Measurements from ENCODE around the gene CNTN5. TPM values are rescaled to one million over a fixed set of nuclear protein-coding genes. Genes with fewer than 3 reads are reported as not detected.

The CNTN5 gene
- total RNA-seq, 2 experiments from 2014 or later: not detected

GRCh38 chr11:100011697-100012096 lies 990.9 kb downstream of the CNTN5 start:
- H3K4me1 ChIP-seq (ENCODE audit: insufficient read depth, low read length): no peaks in the 10 kb centered on the region
- Mint-ChIP-seq H3K9me3 (peaks cover 9% of the 10 kb centered on the region), H3K4me1 (ENCODE audit: low read depth) (no peaks in the 10 kb centered on the region), H3K27ac (no peak overlapping the region), H3K36me3 (ENCODE audit: low read depth) (no peaks in the 10 kb centered on the region), H3K4me3 (no peak overlapping the region), H3K27me3 (no peaks in the 10 kb centered on the region)
- no peaks in the 10 kb centered on the region for H3K36me3 ChIP-seq (ENCODE audit: insufficient read depth, low read length)
- intact Hi-C loops (cut with DNase I, micrococcal nuclease): no loop called here
- H3K27ac ChIP-seq (ENCODE audit: low read depth in 1 of 2, low read length in 2 of 2): no peak overlapping the region
- no peak for TF ChIP-seq CTCF (IDR thresholded peaks at IDR 0.05)
- ChIA-PET POLR2A (no interaction called here), CTCF (no interaction called here)
- DNase-seq (no peak), ATAC-seq (ENCODE audit: poor library complexity) (no peak)
- no peak overlapping the region for H3K4me3 ChIP-seq (ENCODE audit: low read length)
- no peaks in the 10 kb centered on the region for H3K9me3 ChIP-seq (ENCODE audit: control insufficient read depth in 1 of 2, insufficient read depth in 1 of 2, low read length in 2 of 2)
- no peaks in the 10 kb centered on the region for H3K27me3 ChIP-seq (ENCODE audit: control insufficient read depth in 1 of 2, insufficient read depth in 2 of 2, low read length in 2 of 2)

- H3K9me3 ChIP-seq (ENCODE audit: control insufficient read depth in 1 of 2, insufficient read depth in 1 of 2, low read length in 2 of 2): no peaks in the 10 kb centered on the region
- TF ChIP-seq CTCF (IDR thresholded peaks at IDR 0.05): no peak
- no peak overlapping the region for H3K27ac ChIP-seq (ENCODE audit: low read depth in 1 of 2, low read length in 2 of 2)
- ATAC-seq (ENCODE audit: poor library complexity) (no peak), DNase-seq (no peak)
- intact Hi-C loops (cut with DNase I, micrococcal nuclease): no loop called here
- Mint-ChIP-seq H3K27me3 (no peaks in the 10 kb centered on the region), H3K27ac (no peak overlapping the region), H3K36me3 (ENCODE audit: low read depth) (no peaks in the 10 kb centered on the region), H3K4me1 (ENCODE audit: low read depth) (no peaks in the 10 kb centered on the region), H3K4me3 (no peak overlapping the region), H3K9me3 (peaks cover 9% of the 10 kb centered on the region)
- no peak overlapping the region for H3K4me3 ChIP-seq (ENCODE audit: low read length)
- H3K27me3 ChIP-seq (ENCODE audit: control insufficient read depth in 1 of 2, insufficient read depth in 2 of 2, low read length in 2 of 2): no peaks in the 10 kb centered on the region
- ChIA-PET CTCF (no interaction called here), POLR2A (no interaction called here)
- H3K36me3 ChIP-seq (ENCODE audit: insufficient read depth, low read length): no peaks in the 10 kb centered on the region
- H3K4me1 ChIP-seq (ENCODE audit: insufficient read depth, low read length): no peaks in the 10 kb centered on the region
These were observed 992.3 kb downstream of the CNTN5 start for GRCh38 chr11:100013011-100013410.

- TF ChIP-seq CTCF (IDR thresholded peaks at IDR 0.05): no peak
These were observed 1011.2 kb downstream of the CNTN5 start for GRCh38 chr11:100031973-100032372.

More at GRCh38 chr11:100031973-100032372, 1011.2 kb downstream of the CNTN5 start:
- H3K27ac Mint-ChIP-seq: no peak overlapping the region
- intact Hi-C loops (cut with DNase I, micrococcal nuclease): no loop called here
- H3K9me3 Mint-ChIP-seq: no peaks in the 10 kb centered on the region
- Histone ChIP-seq H3K4me1 (ENCODE audit: insufficient read depth, low read length) (no peaks in the 10 kb centered on the region), H3K27ac (ENCODE audit: low read depth in 1 of 2, low read length in 2 of 2) (no peak overlapping the region), H3K9me3 (ENCODE audit: control insufficient read depth in 1 of 2, insufficient read depth in 1 of 2, low read length in 2 of 2) (peaks cover 0 to 4% of the 10 kb centered on the region in 2 experiments), H3K36me3 (ENCODE audit: insufficient read depth, low read length) (no peaks in the 10 kb centered on the region), H3K4me3 (ENCODE audit: low read length) (no peak overlapping the region), H3K27me3 (ENCODE audit: control insufficient read depth in 1 of 2, insufficient read depth in 2 of 2, low read length in 2 of 2) (no peaks in the 10 kb centered on the region)
- CTCF ChIA-PET: no interaction called here
- H3K27me3 Mint-ChIP-seq: no peaks in the 10 kb centered on the region
- ATAC-seq (ENCODE audit: poor library complexity): no peak
- H3K4me3 Mint-ChIP-seq: no peak overlapping the region
- DNase-seq: no peak
- POLR2A ChIA-PET: no interaction called here
- no peaks in the 10 kb centered on the region for H3K4me1 Mint-ChIP-seq (ENCODE audit: low read depth)
- no peaks in the 10 kb centered on the region for H3K36me3 Mint-ChIP-seq (ENCODE audit: low read depth)

All from CD4-positive, alpha-beta T cell (primary cell).